Mesenteric fat pad (tissue), 1 donor: ENCODE measurements around the gene KRTAP5-3. TPM values are rescaled to one million over a fixed set of nuclear protein-coding genes. Genes with fewer than 3 reads are reported as not detected.

Experiments
- DNase-seq: peaks from one replicate; pipeline ENCODE4 v3.0.0-alpha.2; 2020; ENCODE audit warnings: low spot score
- total RNA-seq: library from RNA; stranded (reverse); fragmentation: NEBNext Ultra II Directional; extraction: Animal tissue kit (Norgen Biotek cat#: 25700); gene quantifications from one replicate; pipeline ENCODE4 v1.2.1, GENCODE V29; 2021
- donor health status: DM: yes; HTN: yes; CAD: no.

KRTAP5-3 gene
- total RNA-seq, 1 donor from 2014 or later: not detected

GRCh38 chr11:1566381-1567051 is 41.7 kb downstream of the KRTAP5-3 start:
- DNase-seq: no peak

- no peak for DNase-seq
Measured at GRCh38 chr11:1565904-1566247, 42.4 kb downstream of the KRTAP5-3 start.

- no peak for DNase-seq
Measured at GRCh38 chr11:1565173-1565903, 42.9 kb downstream of the KRTAP5-3 start.

- DNase-seq: no peak
Measured at GRCh38 chr11:1564535-1565172, 43.6 kb downstream of the KRTAP5-3 start.

GRCh38 chr11:1563697-1564534 is 44.3 kb downstream of the KRTAP5-3 start:
- DNase-seq: no peak

GRCh38 chr11:1563149-1563638 is 45.1 kb downstream of the KRTAP5-3 start:
- DNase-seq: no peak

- DNase-seq: no peak
Measured at GRCh38 chr11:1562469-1563148, 45.7 kb downstream of the KRTAP5-3 start.

- no peak for DNase-seq
Measured at GRCh38 chr11:1561955-1562354, 46.3 kb downstream of the KRTAP5-3 start.

GRCh38 chr11:1561266-1561665 is 47.0 kb downstream of the KRTAP5-3 start:
- DNase-seq: no peak

GRCh38 chr11:1560649-1561251 is 47.5 kb downstream of the KRTAP5-3 start:
- no peak for DNase-seq

GRCh38 chr11:1560002-1560648 is 48.1 kb downstream of the KRTAP5-3 start:
- no peak for DNase-seq

- DNase-seq: peak; percentile 96
Measured at GRCh38 chr11:1559111-1559951, 48.9 kb downstream of the KRTAP5-3 start.

GRCh38 chr11:1558775-1559110 is 49.5 kb downstream of the KRTAP5-3 start:
- DNase-seq: no peak

- DNase-seq: no peak
Measured at GRCh38 chr11:1557904-1558774, 50.1 kb downstream of the KRTAP5-3 start.
